Osteocyte (in vitro differentiated cells): ENCODE measurements around the gene ADNP. TPM values are rescaled to one million over a fixed set of nuclear protein-coding genes. Genes with fewer than 3 reads are reported as not detected.

Experiments used
- DNase-seq: peaks from one replicate; pipeline ENCODE4 v3.0.0; 2021; ENCODE audit warnings: mixed read lengths; ENCODE audit not compliant: unreplicated experiment; ENCODE audit errors: extremely low spot score
- H3K27ac Mint-ChIP-seq: one replicate; pipeline ENCODE4 v1.8.0; 2021; ENCODE audit warnings: mild to moderate bottlenecking, mixed read lengths; ENCODE audit not compliant: unreplicated experiment
- H3K27me3 Mint-ChIP-seq: one replicate; pipeline ENCODE4 v1.8.0; 2021; ENCODE audit warnings: mixed read lengths; ENCODE audit not compliant: unreplicated experiment
- H3K36me3 Mint-ChIP-seq: one replicate; pipeline ENCODE4 v1.8.0; 2021; ENCODE audit warnings: mixed read lengths; ENCODE audit not compliant: unreplicated experiment
- H3K4me1 Mint-ChIP-seq: one replicate; pipeline ENCODE4 v1.8.0; 2021; ENCODE audit warnings: mixed read lengths; ENCODE audit not compliant: unreplicated experiment
- H3K4me3 Mint-ChIP-seq: one replicate; pipeline ENCODE4 v1.8.0; 2021; ENCODE audit warnings: mild to moderate bottlenecking, moderate library complexity, mixed read lengths; ENCODE audit not compliant: unreplicated experiment
- H3K9me3 Mint-ChIP-seq: one replicate; pipeline ENCODE4 v1.8.0; 2021; ENCODE audit warnings: mixed read lengths; ENCODE audit not compliant: unreplicated experiment
- total RNA-seq: library from RNA; stranded (reverse); gene quantifications from 2 replicates; pipeline ENCODE4 v1.2.1, GENCODE V29; 2021
- TF ChIP-seq, protein P1 (sequence below): fragments of 200-600 bp; sonication (generic); IDR thresholded peaks from 2 replicates; pipeline ENCODE4 v1.5.0; 2021; ENCODE audit warnings: antibody characterized with exemption, mild to moderate bottlenecking, moderate library complexity

The ADNP gene
- total RNA-seq, 1 donor from 2014 or later = 67.4 TPM

DNA sequence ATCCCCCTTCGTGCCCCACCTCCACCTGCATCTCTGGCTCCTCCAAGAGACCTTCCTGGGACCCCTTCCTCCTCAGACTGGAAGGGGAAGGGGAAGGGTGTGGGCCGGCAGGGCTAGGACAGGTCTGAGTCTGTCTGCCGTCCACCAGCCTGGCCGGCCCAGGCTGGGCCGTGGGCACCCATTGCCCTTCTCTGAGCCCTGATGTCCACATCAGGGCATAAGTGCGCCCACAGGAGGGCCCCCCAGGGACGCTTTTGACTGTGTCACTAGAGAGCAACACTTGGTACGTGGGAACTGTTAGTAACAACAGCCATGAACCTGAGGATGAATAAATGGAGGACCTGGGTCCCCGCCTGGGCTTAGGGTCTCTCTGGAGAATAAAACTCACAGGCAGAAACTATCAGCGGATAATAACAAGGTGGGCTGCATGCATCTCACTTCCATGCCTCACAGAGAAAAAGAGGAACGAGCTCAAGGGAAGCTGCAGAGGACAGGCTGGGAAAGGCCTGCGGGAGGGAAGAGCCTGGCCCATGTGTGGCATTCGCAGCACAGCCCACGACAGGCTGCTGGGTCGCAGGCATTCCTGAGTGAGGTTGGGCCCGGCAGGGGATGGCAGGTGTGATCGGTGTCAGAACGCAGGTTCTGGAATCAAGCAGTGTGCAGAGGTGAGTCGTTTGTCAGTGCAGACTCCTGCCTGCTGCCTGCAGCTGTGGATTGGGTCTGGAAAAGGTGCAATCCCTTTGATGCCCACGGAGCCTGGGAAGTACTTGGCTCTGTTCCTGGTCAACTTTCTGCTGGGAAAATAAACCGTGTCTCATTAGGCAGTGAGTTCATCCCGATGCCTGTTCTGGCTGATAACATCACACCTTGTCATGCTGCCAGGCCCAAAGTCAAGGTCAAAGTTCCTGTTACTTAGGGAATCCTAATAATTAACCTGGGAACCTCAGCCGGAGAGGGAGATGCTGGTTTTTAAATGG is 75.5 kb downstream of the ADNP start:
- Mint-ChIP-seq H3K36me3 (no peaks in the 10 kb centered on the region), H3K4me3 (no peak overlapping the region), H3K9me3 (no peaks in the 10 kb centered on the region), H3K4me1 (no peaks in the 10 kb centered on the region), H3K27me3 (no peaks in the 10 kb centered on the region), H3K27ac (no peak overlapping the region)
- no peak for DNase-seq
- TF ChIP-seq, protein P1, sequence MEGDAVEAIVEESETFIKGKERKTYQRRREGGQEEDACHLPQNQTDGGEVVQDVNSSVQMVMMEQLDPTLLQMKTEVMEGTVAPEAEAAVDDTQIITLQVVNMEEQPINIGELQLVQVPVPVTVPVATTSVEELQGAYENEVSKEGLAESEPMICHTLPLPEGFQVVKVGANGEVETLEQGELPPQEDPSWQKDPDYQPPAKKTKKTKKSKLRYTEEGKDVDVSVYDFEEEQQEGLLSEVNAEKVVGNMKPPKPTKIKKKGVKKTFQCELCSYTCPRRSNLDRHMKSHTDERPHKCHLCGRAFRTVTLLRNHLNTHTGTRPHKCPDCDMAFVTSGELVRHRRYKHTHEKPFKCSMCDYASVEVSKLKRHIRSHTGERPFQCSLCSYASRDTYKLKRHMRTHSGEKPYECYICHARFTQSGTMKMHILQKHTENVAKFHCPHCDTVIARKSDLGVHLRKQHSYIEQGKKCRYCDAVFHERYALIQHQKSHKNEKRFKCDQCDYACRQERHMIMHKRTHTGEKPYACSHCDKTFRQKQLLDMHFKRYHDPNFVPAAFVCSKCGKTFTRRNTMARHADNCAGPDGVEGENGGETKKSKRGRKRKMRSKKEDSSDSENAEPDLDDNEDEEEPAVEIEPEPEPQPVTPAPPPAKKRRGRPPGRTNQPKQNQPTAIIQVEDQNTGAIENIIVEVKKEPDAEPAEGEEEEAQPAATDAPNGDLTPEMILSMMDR = no peak

DNA sequence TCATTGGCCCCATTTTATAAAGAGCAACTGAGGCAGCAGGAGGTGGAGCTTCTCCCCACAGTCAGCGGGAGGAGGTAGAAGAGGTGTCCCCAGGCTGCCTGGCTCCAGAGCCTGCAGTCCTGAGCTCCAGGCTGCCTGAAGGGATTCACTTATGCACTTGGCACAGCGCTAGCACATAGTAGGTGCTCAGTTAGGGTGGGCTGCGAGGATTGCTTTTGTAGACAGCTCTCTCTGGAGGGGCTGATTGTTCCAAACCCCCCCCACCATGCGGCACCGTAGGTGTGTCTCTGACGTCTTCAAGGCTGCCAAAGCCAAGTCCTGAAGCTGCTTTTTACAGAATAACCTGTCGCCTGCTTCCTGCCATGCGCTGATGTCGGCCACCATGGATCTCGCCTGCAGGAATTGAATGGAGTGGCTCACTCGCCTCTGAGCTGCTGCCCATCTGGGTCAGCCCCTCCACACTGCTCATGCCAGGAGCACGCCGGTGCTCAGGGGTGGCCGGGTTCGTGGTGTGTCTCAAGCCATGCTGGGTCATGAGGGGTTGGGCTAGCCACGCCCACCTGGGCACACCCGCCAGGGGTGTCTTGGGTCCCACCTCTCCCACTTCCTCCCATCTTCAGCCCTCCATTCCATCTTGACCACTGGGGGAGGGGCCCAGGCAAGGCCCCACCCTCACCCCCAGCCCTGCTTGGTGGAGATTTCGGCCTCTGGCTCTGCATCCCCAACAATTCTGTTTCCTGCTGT is 76.6 kb downstream of the ADNP start:
- Mint-ChIP-seq H3K27ac (no peak overlapping the region), H3K4me1 (peaks cover under 1% of the 10 kb centered on the region), H3K27me3 (no peaks in the 10 kb centered on the region), H3K36me3 (no peaks in the 10 kb centered on the region), H3K4me3 (no peak overlapping the region), H3K9me3 (no peaks in the 10 kb centered on the region)
- TF ChIP-seq, protein P1 = no peak
- DNase-seq = no peak

- Mint-ChIP-seq H3K27ac (no peak overlapping the region), H3K4me3 (no peak overlapping the region), H3K36me3 (no peaks in the 10 kb centered on the region), H3K9me3 (no peaks in the 10 kb centered on the region), H3K4me1 (peaks cover 19% of the 10 kb centered on the region), H3K27me3 (no peaks in the 10 kb centered on the region)
- TF ChIP-seq, protein P1 = no peak
- DNase-seq = no peak
Observed at GRCh38 chr20:50852085-50852484, 79.2 kb downstream of the ADNP start.

GRCh38 chr20:50850721-50851286 is 80.4 kb downstream of the ADNP start:
- H3K27ac Mint-ChIP-seq = no peak overlapping the region
- no peaks in the 10 kb centered on the region for H3K9me3 Mint-ChIP-seq
- no peaks in the 10 kb centered on the region for H3K36me3 Mint-ChIP-seq
- H3K27me3 Mint-ChIP-seq = no peaks in the 10 kb centered on the region
- TF ChIP-seq, protein P1 = no peak
- no peak overlapping the region for H3K4me3 Mint-ChIP-seq
- peaks cover 21% of the 10 kb centered on the region for H3K4me1 Mint-ChIP-seq
- DNase-seq = no peak
